Measurements from ENCODE around the gene WDR59. TPM values are rescaled to one million over a fixed set of nuclear protein-coding genes. Genes with fewer than 3 reads are reported as not detected.

Gene WDR59
- total RNA-seq, 2 donors from 2014 or later: 105 to 110 TPM

- H3K4me1 Mint-ChIP-seq: peaks cover 4% of the 10 kb centered on the region
- Histone ChIP-seq H3K36me3 (ENCODE audit: control insufficient read depth, insufficient read depth, low read length) (peaks cover 12% of the 10 kb centered on the region), H3K4me1 (ENCODE audit: control insufficient read depth, insufficient read depth, low read length) (no peaks in the 10 kb centered on the region), H3K27me3 (ENCODE audit: control insufficient read depth, insufficient read depth, low read length, poor library complexity, severe bottlenecking) (no peaks in the 10 kb centered on the region), H3K9ac (ENCODE audit: extremely low read depth, low read length, poor library complexity, severe bottlenecking) (no peak overlapping the region), H3K9me3 (ENCODE audit: control insufficient read depth, low read length) (peaks cover 22% of the 10 kb centered on the region), H3K4me3 (ENCODE audit: low read length) (no peak overlapping the region), H3K27ac (ENCODE audit: low read depth, low read length) (no peak overlapping the region)
- H3K27me3 Mint-ChIP-seq (ENCODE audit: insufficient read depth): no peaks in the 10 kb centered on the region
- peaks cover 30% of the 10 kb centered on the region for H3K36me3 Mint-ChIP-seq (ENCODE audit: low read depth)
- WGBS, 2 experiments (ENCODE audit: insufficient coverage in 1 of 2, insufficient read length in 1 of 2): 89 to 93% methylated on average over 2 to 3 of the region's 3 CpGs
- DNase-seq: no peak
- H3K27ac Mint-ChIP-seq: peak overlapping the region; percentile 37
- peaks cover 16% of the 10 kb centered on the region for H3K9me3 Mint-ChIP-seq
- H3K4me3 Mint-ChIP-seq: no peak overlapping the region
- no peak for TF ChIP-seq CTCF (conservative IDR thresholded peaks at IDR 0.05)
Observed at GRCh38 chr16:75025761-75026160, 40.8 kb upstream of the WDR59 start.

- Histone ChIP-seq H3K27me3 (ENCODE audit: control insufficient read depth, insufficient read depth, low read length, poor library complexity, severe bottlenecking) (no peaks in the 10 kb centered on the region), H3K36me3 (ENCODE audit: control insufficient read depth, insufficient read depth, low read length) (peaks cover 17% of the 10 kb centered on the region), H3K9ac (ENCODE audit: extremely low read depth, low read length, poor library complexity, severe bottlenecking) (no peak overlapping the region), H3K9me3 (ENCODE audit: control insufficient read depth, low read length) (peaks cover 21% of the 10 kb centered on the region), H3K4me3 (ENCODE audit: low read length) (no peak overlapping the region), H3K27ac (ENCODE audit: low read depth, low read length) (no peak overlapping the region), H3K4me1 (ENCODE audit: control insufficient read depth, insufficient read depth, low read length) (no peaks in the 10 kb centered on the region)
- H3K36me3 Mint-ChIP-seq (ENCODE audit: low read depth): peaks cover 28% of the 10 kb centered on the region
- no peak for TF ChIP-seq CTCF (conservative IDR thresholded peaks at IDR 0.05)
- DNase-seq: no peak
- no peak overlapping the region for H3K27ac Mint-ChIP-seq
- H3K27me3 Mint-ChIP-seq (ENCODE audit: insufficient read depth): no peaks in the 10 kb centered on the region
- 80 to 98% methylated on average over 2 to 3 of the region's 4 CpGs for WGBS, 2 experiments (ENCODE audit: insufficient coverage in 1 of 2, insufficient read length in 1 of 2)
- H3K9me3 Mint-ChIP-seq: peaks cover 25% of the 10 kb centered on the region
- peaks cover 4% of the 10 kb centered on the region for H3K4me1 Mint-ChIP-seq
- H3K4me3 Mint-ChIP-seq: no peak overlapping the region
Observed at GRCh38 chr16:75024594-75024993, 39.7 kb upstream of the WDR59 start.

- Histone ChIP-seq H3K9me3 (ENCODE audit: control insufficient read depth, low read length) (peaks cover 22% of the 10 kb centered on the region), H3K9ac (ENCODE audit: extremely low read depth, low read length, poor library complexity, severe bottlenecking) (no peak overlapping the region), H3K4me3 (ENCODE audit: low read length) (no peak overlapping the region), H3K4me1 (ENCODE audit: control insufficient read depth, insufficient read depth, low read length) (no peaks in the 10 kb centered on the region), H3K36me3 (ENCODE audit: control insufficient read depth, insufficient read depth, low read length) (peaks cover 20% of the 10 kb centered on the region), H3K27me3 (ENCODE audit: control insufficient read depth, insufficient read depth, low read length, poor library complexity, severe bottlenecking) (no peaks in the 10 kb centered on the region), H3K27ac (ENCODE audit: low read depth, low read length) (no peak overlapping the region)
- no peaks in the 10 kb centered on the region for H3K27me3 Mint-ChIP-seq (ENCODE audit: insufficient read depth)
- WGBS, 2 experiments (ENCODE audit: insufficient coverage in 1 of 2, insufficient read length in 1 of 2): 84 to 86% methylated on average over 3 of the region's 3 CpGs
- H3K4me3 Mint-ChIP-seq: no peak overlapping the region
- H3K27ac Mint-ChIP-seq: no peak overlapping the region
- DNase-seq: no peak
- H3K9me3 Mint-ChIP-seq: peaks cover 29% of the 10 kb centered on the region
- peaks cover 31% of the 10 kb centered on the region for H3K36me3 Mint-ChIP-seq (ENCODE audit: low read depth)
- H3K4me1 Mint-ChIP-seq: peaks cover 4% of the 10 kb centered on the region
- TF ChIP-seq CTCF (conservative IDR thresholded peaks at IDR 0.05): no peak
Observed at GRCh38 chr16:75024182-75024581, 39.3 kb upstream of the WDR59 start.
